HG03442 (cell line): ENCODE data around the gene MYH9.
"Not testable (repeated sequence)": the region's sequence is repeated elsewhere in the genome, so short reads cannot be mapped to it uniquely, and the experiment has no call there.

Source experiments
- ATAC-seq: cut with Tn5 transposase; IDR thresholded peaks from one replicate; pipeline ENCODE4 v1.9.1; 2021; ENCODE audit warnings: mild to moderate bottlenecking, moderate library complexity; ENCODE audit not compliant: unreplicated experiment

Gene MYH9

DNA sequence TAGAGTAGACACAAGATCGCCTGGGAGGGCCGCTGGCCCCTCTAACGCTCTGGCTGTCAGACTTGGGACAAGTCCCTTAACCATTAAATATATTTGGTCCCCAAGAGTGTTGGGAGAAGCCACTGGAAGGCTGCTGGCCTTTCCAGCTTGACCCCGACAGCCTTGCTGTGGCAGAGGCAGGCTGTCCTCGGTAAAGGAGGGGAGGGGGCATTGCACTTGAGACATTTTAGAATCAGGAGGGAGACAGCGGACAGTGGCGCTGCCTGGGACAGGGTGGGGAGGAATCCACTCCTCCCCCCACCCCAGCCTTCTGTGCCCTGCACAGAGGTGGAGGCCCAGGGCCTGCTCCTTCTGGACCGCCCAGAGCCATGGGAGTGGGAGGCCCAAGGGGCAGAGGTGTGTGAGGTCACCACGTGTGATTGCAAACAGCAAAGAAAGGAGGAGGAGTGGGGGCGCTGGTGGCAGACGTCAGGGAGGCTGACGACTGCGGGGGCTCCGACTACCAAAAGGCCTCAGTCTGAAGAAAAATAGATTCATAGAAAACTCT is 105.9 kb downstream of the MYH9 start:
- ATAC-seq, result no peak

DNA sequence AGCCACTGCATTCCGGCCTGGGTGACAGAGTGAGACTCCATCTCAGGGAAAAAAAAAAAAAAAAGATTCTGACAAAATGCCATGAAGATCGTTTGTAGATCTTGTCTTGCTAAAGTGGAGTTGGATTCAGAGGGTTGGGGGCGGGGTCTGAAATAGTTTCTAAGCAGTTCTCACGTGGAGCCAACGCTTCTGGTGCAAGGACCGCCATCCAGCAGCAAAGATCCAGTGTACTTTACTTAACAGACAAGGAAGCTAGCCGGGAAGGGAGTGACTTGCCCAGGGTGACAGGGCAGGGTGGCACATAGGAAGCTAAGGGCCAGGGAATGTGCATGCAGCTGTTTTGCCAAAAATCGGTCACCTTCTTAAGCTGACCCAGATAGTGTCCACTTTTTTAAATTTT is 107.4 kb downstream of the MYH9 start:
- no peak for ATAC-seq

DNA sequence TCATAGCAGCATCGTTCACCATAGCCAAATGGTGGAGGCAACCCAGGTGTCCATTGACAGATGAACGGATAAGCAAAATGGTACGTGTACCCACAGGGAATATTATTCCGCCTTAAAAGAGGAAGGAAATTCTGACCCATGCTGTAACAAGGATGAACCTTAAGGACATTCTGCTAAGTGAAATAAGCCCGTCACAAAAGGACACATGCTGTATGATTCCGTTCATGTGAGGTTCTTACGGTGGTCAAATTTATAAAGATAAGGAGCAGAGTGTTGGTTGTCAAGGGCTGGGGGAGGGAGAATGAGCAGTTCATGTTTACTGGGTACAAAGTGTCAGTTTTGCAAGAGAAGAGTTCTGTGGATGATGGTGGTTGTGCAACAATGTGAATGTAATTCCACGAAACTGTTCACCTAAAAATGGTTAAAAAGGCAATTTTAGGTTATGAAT is 108.5 kb downstream of the MYH9 start:
- no peak for ATAC-seq

DNA sequence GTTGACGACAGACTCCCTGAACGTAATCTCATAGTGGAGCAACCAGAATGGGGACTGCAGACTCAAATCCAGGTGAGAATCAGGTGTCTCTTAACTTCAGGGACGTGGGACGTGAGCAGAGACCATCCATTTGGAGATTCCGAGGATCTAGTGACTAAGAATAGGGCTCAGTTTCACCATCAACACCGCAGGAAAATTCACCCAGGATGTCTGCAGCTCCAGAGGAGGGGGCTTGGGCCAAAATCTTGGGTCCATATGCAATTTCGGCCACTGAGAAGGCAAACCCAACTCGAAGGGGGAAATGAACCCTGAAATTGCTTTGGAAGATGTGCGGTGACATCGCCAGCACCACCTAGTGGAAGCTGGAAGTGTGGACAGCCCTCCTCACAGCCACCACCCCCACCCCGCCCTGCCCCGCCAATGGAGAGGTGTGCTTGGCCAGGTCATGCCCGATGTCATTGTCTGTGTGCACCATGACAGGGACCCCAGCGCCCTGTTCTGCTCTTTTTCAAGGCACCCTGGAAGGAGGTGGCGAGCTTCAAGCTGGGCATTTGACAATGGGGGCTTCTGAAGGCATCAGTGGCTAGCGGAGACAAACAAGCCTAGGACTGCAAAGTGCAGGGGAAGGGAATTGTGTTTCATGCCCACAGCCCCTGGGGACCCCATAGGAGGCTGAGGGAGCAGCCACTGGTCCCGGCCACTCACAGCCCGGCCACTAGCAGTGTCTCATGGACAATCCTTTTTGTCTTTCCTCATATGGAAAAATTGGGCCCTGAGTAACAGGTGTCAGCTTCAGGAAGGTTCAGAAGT is 110.1 kb downstream of the MYH9 start:
- ATAC-seq, result no peak

DNA sequence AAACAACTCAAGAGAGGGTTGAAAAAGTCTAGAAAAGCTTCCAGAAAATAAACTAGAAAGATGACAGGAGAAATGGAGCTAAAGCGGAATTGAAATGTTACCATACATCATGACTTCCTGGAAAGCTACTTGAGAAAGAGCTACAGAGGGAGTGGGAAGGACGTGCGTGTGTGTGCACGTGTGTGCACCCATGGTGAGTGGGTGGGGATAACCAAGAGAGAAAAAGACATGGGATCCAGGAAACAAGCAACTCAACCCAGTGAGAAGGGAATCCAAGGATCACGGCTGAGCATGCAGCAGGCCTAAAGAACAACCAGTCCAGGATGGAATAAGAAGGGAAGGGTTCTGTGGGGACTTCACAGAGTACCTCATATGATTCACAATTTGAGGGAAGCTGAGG is 113.2 kb downstream of the MYH9 start:
- ATAC-seq, result no peak

DNA sequence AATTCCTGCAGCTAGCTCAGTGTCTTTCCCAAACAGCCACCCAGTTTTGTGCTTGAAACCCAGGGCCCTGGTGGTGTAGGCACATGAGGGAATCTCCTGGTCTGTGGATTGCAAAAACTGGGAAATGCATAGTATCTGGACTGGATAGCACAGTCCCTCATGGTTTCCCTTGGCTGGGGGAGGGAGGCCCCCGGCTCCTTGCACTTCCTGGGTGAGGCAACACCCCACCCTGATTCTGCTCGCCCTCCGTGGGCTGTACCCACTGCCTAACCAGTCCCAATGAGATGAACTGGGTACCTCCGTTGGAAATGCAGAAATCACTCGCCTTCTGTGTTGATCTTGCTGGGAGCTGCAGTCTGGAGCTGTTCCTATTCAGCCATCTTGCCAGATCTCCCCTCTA is 115.8 kb downstream of the MYH9 start:
- ATAC-seq, result not testable (repeated sequence)

DNA sequence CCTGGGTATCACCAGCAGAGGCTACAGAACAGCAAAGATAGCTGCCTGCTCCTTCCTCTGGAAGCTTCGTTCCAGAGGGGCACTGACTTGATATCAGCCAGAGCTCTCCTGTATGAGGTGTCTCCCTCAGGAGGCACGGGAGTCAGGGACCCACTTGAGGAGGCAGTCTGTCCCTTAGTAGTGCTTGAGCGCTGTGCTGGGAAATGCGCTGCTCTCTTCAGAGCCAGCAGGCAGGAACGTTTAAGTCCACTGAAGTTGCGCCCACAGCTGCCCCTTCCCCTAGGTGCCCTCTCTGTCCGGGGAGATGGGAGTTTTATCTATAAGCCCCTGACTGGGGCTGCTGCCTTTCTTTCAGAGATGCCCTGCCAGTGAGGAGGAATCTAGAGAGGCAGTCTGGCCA is 116.5 kb downstream of the MYH9 start:
- ATAC-seq, result not testable (repeated sequence)

DNA sequence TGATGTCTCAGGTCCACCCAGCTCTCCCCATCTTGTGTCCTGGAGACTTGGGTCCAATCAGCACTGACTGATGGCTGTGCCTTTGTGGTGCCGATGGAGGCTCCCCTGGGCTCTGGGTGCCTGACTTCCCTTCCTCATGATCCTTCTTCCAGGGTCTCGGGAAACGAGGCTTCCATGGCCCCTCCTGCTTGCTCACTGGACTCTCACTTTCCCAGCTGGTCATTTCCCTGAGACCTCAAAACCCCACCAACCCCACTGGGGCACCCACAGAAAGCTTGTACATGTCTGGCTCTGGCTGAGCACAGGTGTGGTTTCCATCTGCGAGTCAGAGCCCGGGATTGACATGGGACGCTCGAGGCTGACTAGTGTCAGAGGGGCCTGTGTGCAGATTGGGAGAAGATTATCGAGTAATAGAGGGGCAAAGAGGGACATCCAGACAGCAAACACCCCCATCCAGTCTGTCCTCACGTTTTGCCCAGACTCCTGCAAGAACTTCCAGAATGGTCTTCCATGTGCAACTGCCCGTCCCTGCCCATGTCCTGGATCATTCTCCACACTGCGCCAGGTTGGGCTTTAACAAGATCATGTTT is 119.8 kb downstream of the MYH9 start:
- ATAC-seq, result no peak

DNA sequence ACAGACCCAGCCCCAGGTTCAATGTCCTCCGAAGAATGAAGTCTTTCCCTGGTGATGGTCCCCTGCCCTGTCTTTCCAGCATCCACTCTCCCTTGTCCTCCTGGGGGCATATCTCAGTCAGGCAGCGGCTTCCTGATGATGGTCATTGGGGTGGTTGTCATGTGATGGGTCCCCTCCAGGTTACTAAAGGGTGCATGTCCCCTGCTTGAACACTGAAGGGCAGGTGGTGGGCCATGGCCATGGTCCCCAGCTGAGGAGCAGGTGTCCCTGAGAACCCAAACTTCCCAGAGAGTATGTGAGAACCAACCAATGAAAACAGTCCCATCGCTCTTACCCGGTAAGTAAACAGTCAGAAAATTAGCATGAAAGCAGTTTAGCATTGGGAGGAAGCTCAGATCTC is 120.7 kb downstream of the MYH9 start:
- no peak for ATAC-seq

DNA sequence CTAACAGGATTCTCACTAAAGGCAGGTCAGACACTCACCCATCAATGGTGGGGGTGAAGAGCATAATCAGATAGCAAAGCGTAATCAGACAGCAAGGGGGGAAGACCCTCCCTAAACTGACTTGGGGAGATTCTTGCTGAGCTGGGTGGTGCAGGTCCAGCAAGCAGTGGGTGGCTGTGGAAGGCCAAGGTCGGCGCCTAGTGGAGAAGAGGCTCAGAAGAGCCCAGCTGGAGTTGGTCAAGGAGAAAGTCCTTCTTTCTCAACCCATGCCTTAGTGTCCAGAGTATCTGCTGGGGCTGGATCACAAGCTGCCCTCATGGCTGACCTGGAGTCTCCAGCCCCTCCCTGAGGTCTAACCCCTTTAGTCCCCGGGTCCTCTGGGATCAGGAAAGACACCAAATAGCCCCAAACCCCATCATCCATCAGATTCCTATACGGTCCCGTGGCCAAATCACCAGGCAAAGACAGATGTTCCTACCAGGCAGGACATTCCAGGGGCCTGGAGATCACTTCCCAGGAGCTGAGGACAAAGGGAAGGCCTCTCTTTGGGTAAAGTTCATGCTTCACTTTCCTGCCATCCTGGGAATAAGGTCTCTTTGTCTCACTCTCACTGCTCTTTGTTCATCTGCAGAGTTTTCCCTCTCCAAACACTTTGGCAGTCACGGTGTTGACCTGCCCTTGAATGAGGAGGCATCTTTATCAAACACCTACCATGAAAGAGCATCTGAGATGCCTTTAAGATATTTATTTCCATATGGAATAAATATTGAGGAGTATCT is 123.7 kb downstream of the MYH9 start:
- not testable (repeated sequence) for ATAC-seq

DNA sequence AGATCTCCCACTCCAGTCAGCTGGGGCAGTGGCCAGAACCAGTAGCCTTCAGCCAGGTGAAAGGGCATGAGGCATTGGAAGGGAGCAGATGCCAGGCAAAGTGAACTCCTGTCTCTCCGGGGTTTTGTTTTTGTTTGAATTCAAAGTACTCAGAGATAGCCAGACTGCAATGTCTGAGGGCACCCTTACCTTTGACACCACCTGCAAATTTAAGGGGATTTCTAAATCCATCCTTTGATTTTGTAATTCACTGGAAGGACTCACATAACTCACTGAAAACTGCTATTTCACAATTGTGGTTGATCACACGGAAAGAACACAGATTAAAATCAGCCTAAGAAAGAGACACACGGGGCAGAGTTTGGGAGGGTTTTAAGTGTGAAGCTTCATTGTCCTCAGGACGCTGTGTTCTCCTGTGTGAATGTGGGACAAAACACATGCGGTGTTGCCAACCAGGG is 124.5 kb downstream of the MYH9 start:
- ATAC-seq, result not testable (repeated sequence)

DNA sequence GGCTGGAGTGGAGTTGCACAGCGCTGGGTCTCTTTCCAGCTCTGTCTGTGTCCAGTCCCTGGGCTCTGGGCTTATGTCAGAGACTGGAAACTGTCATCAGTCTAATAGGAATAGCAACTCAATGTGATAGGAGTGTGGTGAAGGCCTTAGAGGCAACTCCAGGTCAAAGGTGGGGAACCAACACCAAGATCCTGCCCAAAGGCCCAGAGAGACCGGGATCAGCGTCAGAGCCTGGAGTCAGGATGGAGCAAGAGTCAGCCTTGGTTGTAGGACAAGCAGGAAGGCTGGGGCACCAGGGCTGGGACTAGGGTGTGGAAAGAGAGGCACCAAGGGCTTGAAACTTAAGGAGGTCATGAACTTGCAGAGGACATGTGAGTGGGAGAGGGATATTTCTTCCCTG is 125.5 kb downstream of the MYH9 start:
- ATAC-seq, result not testable (repeated sequence)

DNA sequence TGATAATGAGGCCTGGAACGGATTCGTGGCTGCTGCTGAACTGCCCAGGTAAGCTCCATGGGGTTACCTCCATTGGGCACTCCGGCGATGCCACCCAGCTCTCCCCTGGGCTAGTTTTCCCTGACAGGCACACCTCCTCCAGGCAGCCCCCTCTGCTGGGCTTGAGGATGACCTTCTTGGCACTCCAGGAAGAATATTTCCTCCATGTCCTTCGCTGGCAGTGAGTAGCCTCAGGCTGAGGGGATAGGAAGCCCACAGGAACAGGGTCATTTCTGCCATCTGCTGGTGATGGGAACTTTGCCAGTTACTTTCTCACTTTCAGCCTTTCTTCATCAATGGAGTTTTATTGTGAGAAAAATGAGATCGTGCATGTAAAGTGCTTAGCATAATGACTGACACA is 126.1 kb downstream of the MYH9 start:
- ATAC-seq, result not testable (repeated sequence)

DNA sequence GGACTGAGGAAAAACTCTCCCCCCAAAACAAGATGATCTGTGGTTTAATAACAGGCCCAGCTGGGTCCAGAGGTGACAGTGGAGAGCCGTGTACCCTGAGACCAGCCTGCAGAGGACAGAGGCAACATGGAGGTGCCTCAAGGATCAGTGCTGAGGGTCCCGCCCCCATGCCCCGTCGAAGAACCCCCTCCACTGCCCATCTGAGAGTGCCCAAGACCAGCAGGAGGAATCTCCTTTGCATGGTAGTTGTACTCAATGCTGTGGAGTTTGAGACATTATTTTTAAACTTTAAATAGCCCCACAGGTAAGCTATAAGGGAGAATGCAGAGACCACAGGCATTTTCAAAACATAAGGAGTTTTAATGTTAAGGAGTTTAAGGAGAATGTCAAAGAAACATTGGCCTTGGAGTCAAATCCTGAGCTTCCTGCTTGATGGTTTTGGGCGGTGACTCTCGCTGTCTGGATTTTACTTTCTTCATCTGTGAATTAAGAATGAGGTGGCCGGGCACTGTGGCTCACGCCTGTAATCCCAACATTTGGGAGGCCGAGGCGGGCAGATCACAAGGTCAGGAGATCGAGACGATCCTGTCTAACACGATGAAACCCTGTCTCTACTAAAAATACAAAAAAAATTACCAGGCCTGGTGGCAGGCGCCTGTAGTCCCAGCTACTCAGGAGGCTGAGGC is 128.0 kb downstream of the MYH9 start:
- no peak for ATAC-seq

DNA sequence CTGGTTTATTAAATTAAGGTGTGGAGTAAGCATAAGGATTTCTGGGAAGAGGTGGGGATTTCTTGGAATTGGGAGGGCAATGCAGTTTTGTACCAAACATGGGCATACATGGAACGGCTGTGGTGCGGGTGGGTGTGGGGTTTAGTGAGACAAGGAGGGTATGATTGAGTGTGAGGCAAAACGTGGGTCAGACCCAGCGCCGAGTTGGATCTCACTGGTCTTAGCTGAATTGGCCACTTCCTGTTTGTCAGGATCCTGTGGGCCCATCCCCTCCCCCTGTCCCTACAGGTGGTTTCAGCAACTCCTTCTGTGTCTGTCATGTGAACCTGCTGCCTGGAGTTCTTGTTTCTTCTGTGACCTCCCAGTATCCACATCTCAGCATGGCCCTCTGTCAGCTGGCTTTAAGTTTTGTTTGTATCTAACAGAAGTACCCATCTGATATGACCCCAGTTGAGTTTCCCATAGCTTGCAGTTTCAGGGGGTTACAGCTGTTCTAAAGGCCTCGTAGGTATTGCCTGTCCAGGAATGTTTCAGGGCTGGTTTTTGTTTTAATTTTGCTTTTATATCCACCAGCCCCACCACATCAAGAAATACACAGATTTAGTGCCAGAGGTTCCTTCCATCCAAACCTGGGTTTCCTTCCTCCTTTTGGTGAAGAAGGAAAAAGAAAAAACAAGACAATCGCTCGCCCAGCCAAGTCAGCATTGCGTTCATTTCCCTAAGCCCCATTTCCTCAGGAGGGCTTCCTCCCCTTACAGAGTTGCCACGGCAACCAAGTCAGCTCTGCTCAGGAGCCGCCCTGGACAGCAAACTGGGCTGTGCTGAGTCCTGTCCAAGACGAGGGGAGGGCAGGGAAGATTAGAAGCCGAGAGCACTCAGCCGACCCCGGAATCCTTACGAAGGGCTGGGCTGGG is 128.8 kb downstream of the MYH9 start:
- ATAC-seq, result no peak

DNA sequence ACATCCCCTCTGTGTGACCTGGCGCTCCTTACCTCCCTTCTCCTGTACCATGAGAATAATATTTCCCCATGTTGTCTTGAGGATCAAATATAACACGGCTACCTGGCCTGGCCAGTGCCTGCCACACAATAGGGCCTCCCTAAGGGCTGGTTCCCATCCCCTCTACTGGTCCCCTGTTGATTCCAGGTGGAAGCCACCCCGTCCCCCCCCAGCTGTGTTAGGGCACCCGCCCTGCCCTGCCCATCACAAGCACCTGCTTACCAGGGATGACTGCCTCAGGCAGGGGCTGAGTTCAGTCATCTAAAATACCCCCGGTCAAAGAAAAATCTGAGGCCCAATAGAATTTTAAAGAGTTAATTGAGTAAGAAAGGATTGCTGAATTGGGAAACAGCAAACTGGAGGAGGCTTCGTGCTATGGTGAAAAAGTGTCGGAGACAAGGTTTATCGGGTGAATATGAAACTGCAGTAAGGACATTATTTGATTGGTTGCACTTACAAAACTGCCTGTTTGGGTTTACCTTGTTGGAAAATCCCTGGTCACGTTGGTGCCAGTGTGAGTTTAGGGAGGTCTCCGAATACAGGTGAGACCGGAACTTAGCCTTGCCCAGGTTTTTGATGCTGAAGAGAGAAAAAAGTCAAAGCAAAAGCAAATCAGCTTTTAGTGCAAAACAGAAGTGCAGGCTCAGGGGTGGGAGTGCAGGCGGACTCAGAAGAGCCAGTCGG is 129.7 kb downstream of the MYH9 start:
- ATAC-seq, result no peak

DNA sequence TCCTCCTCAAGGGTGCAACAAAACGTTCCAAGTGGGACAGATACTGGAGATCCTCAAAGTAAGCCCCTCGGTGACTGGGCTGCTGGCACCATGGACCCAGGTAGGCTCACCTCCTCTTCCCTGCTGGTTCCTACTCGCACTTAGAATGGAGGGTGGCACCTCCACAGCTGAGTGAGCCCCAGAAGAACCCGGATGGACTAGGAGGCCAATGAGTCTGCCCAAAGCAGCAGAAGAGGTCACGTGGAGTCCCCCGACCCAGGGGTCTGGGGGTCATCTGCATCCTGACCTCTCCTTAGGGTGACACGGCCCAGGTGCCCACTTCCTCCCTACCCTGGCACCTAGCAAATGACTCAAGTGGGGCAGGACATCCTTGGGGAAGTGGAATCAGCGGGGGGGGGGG is 130.5 kb downstream of the MYH9 start:
- no peak for ATAC-seq

DNA sequence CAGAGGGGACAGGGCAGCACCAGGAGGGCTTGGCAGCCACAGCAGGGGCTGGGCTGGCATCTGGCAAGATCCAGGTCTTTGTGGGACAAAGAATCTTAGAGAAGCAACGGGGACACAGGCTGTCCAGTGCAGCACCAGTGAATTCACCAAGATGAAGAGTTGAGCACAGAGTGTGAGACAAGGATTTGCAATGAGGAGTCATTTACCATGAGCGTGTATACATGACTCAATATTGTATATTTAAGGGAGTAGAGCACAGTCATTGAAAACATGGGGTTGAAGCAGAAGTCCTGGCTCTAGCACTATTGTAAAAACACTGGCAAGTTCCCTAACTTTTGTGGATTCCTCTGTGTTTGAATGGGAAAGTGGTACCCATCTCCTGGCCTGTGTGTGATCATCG is 131.3 kb downstream of the MYH9 start:
- no peak for ATAC-seq

DNA sequence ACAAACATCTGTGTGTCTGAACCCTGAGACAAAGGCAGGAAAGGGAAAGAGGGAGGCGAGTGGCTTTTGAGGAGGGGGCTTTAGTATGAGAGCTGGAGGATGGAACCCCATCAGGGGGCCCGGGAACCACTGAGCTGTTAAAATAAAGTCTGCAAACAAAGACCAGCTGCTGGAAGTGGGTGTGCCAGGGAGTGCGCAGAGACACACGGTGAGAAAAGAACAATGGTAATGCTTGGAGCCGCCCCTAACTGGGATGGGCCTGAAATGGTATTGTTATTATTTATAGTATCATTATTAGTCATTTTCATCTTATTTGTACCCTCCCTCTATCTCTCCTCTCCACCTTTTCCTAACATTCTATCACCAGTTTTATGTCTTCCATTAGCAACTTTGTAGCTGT is 132.2 kb downstream of the MYH9 start:
- not testable (repeated sequence) for ATAC-seq
